ENCODE measurements around the gene INSRR. TPM values are rescaled to one million over a fixed set of nuclear protein-coding genes. Genes with fewer than 3 reads are reported as not detected.
A peak's percentile ranks its signal among the peaks of the same experiment; 100 is the strongest.

INSRR gene
- total and polyA plus RNA-seq, 2 of the 8 experiments (the other 6 are each of a cell fraction or from before 2014, with no cell fraction given) = 0.02 TPM; not detected in 1

DNA sequence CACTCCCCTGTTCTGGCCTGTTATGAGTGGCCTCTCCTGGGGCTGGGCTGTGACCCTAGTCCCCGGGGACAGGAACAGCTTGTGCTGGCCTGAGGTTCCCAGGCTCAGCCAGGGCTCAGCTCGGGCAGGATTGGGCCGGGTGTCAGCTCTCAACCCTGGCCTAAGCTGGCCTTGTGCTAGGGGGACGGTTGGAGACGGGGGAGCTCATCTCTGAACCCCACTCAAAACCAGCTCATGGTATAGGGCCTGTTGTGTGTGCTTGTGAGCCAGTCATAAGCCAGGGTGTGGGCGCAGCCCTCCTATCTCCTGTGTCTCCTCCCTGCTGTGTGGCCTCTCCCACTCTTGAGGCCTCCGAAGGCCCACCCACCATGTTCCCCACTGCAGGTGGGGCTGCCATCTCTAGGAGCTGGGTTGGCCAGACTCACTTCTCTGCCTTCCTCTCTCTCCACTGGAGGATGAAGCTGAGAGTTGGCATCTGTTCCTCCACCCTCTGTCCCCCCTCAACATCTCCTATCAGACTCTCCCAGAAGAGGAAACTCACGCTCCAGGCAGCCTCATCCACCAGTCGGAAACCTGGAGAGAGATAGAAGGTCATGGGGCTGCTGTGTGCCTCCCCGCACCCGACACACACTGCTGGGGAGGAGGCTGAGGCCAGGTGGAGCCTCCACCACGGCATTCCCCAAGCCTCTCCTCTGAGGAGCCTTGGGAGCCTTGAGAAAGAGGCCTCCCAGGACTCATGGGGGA is 36.0 kb upstream of the INSRR start:
- WGBS, 2 experiments (ENCODE audit: extremely low coverage in 1 of 2, insufficient coverage in 1 of 2, insufficient read length in 1 of 2, insufficient replicate concordance in 2 of 2, low coverage in 1 of 2, low lambda C conversion rate in 2 of 2, missing lambda C conversion rate in 1 of 2) = 90% methylated on average over 12 of the region's 12 CpGs; no CpG with 5 or more reads in 1 of the 2 experiments
- H3K23ac ChIP-seq (ENCODE audit: insufficient read length) = no peak overlapping the region
- DNase-seq (ENCODE audit: low read depth in 1 of 2, low spot score in 2 of 2) (no peak), FAIRE-seq (no peak)
- H3K9ac ChIP-seq (replicated peaks in 1 of 4; ENCODE audit: extremely low read depth in 1 of 4, low read depth in 3 of 4, low read length in 3 of 4) = no peak overlapping the region
- no peaks in the 10 kb centered on the region for H3K79me1 ChIP-seq (ENCODE audit: low read depth, low read length)
- no peak overlapping the region for H2BK5ac ChIP-seq (ENCODE audit: low read depth, low read length)
- H4K5ac ChIP-seq (ENCODE audit: insufficient read length, low read depth, low read length) = no peak overlapping the region
- peaks cover 0 to 10% (median 5%) of the 10 kb centered on the region in 4 experiments; a peak in 4 of 7 replicates for H3K4me1 ChIP-seq (replicated peaks in 1 of 4; ENCODE audit: control insufficient read depth in 3 of 4, insufficient read depth in 4 of 4, low read length in 3 of 4)
- H3K18ac ChIP-seq (ENCODE audit: extremely low read depth, low read length) = no peak overlapping the region
- H2AK5ac ChIP-seq (ENCODE audit: low read depth, low read length) = no peak overlapping the region
- H3K56ac ChIP-seq (replicated peaks; ENCODE audit: insufficient read length, low read depth, low read length) = no peak overlapping the region
- no peak overlapping the region for H2BK20ac ChIP-seq (ENCODE audit: low read length)
- peaks cover 2% of the 10 kb centered on the region; the same call in 1 of the 2 replicates for H3K23me2 ChIP-seq (ENCODE audit: low read depth, low read length)
- no peak overlapping the region for H3K4ac ChIP-seq (replicated peaks; ENCODE audit: insufficient read length, low read depth, low read length)
- no peaks in the 10 kb centered on the region for H3K9me3 ChIP-seq (ENCODE audit: insufficient read depth in 2 of 2, low read depth in 1 of 2, low read length in 1 of 2)
- H3K4me3 ChIP-seq (ENCODE audit: extremely low read depth in 1 of 4, insufficient read depth in 2 of 4, low read depth in 3 of 4, low read length in 4 of 4) = no peak overlapping the region
- H2BK120ac ChIP-seq (replicated peaks; ENCODE audit: low read depth, low read length) = no peak overlapping the region
- H4K8ac ChIP-seq (ENCODE audit: extremely low read depth, insufficient read depth, low read length) = no peak overlapping the region; the same call in 1 of the 2 replicates
- H4K91ac ChIP-seq (replicated peaks; ENCODE audit: insufficient read length, low read length) = peak overlapping the region; percentile 67
- no peaks in the 10 kb centered on the region for H3K36me3 ChIP-seq (ENCODE audit: control insufficient read depth in 2 of 4, insufficient read depth in 4 of 4, low read length in 3 of 4)
- no peak for TF ChIP-seq CEBPB (IDR thresholded peaks at IDR 0.05; ENCODE audit: low read depth, low read length)
- TF ChIP-seq HDAC6 (IDR thresholded peaks at IDR 0.05; ENCODE audit: low read depth, low read length) = no peak
- no peak for TF ChIP-seq SIN3A (conservative IDR thresholded peaks at IDR 0.05 in 1 of 2, IDR thresholded peaks at IDR 0.05 in 1 of 2; ENCODE audit: low read depth in 1 of 2, low read length in 2 of 2)
- H2AFZ ChIP-seq (ENCODE audit: low read length) = no peak overlapping the region
- H3K79me2 ChIP-seq (ENCODE audit: control insufficient read depth in 1 of 2, insufficient read depth in 2 of 2, low read length in 2 of 2) = no peaks in the 10 kb centered on the region
- ChIA-PET POLR2A (ENCODE audit: partially characterized antibody) (interaction anchor here (0.7 to 2.3 kb wide), 5 partner anchors 27 to 169 kb away, joined by 3 to 6 read pairs (median 4); partner anchors contain the start of gene PRCC), CTCF (ENCODE audit: partially characterized antibody) (interaction anchor here (0.9 to 31.4 kb wide), 13 partner anchors 9 to 270 kb away, joined by 3 to 719 read pairs (median 6); partner anchors contain the start of genes INSRR, LRRC71 and NTRK1)
- H2BK15ac ChIP-seq (ENCODE audit: low read length) = no peak overlapping the region
- no peak overlapping the region for H2BK12ac ChIP-seq (ENCODE audit: low read depth, low read length)
- no peaks in the 10 kb centered on the region for H4K20me1 ChIP-seq (replicated peaks in 1 of 2; ENCODE audit: control insufficient read depth in 1 of 2, insufficient read depth in 2 of 2, low read length in 2 of 2)
- H3K27ac ChIP-seq (ENCODE audit: low read depth, low read length) = no peak overlapping the region
- no peak overlapping the region for H3K14ac ChIP-seq (ENCODE audit: insufficient read length)
- H3K27me3 ChIP-seq (replicated peaks in 1 of 4; ENCODE audit: control insufficient read depth in 3 of 4, extremely low read depth in 1 of 4, insufficient read depth in 3 of 4, low read length in 3 of 4) = peaks cover 8 to 49% (median 40%) of the 10 kb centered on the region in 4 experiments
- H3K4me2 ChIP-seq (ENCODE audit: insufficient read depth in 1 of 2, low read depth in 2 of 2, low read length in 2 of 2) = no peak overlapping the region
